Glutamatergic neuron (in vitro differentiated cells): ENCODE data around the gene BTBD9. TPM values are rescaled to one million over a fixed set of nuclear protein-coding genes. Genes with fewer than 3 reads are reported as not detected.

Experiments
- DNase-seq: peaks from one replicate; pipeline ENCODE4 v3.0.0; 2022
- H3K27ac Mint-ChIP-seq: one replicate; pipeline ENCODE4 v1.8.0; 2020; ENCODE audit warnings: mild to moderate bottlenecking, mixed read lengths, inconsistent platforms; ENCODE audit not compliant: unreplicated experiment
- H3K27me3 Mint-ChIP-seq: one replicate; pipeline ENCODE4 v1.8.0; 2020; ENCODE audit warnings: mild to moderate bottlenecking, moderate library complexity, mixed read lengths, inconsistent platforms; ENCODE audit not compliant: unreplicated experiment
- H3K36me3 Mint-ChIP-seq: one replicate; pipeline ENCODE4 v1.8.0; 2020; ENCODE audit warnings: mild to moderate bottlenecking, mixed read lengths, inconsistent platforms; ENCODE audit not compliant: unreplicated experiment
- H3K4me1 Mint-ChIP-seq: one replicate; pipeline ENCODE4 v1.8.0; 2020; ENCODE audit warnings: mild to moderate bottlenecking, low read depth, mixed read lengths, inconsistent platforms; ENCODE audit not compliant: unreplicated experiment
- H3K4me3 Mint-ChIP-seq: one replicate; pipeline ENCODE4 v1.8.0; 2020; ENCODE audit warnings: mild to moderate bottlenecking, mixed read lengths, inconsistent platforms; ENCODE audit not compliant: unreplicated experiment
- H3K9me3 Mint-ChIP-seq: one replicate; pipeline ENCODE4 v1.8.0; 2020; ENCODE audit warnings: mild to moderate bottlenecking, moderate library complexity, mixed read lengths, inconsistent platforms; ENCODE audit not compliant: unreplicated experiment
- CTCF ChIP-seq: fragments of 200-600 bp; sonication (generic); IDR thresholded peaks from one replicate; pipeline ENCODE4 v1.5.0; 2021; ENCODE audit not compliant: partially characterized antibody, unreplicated experiment
- total RNA-seq: library from RNA; stranded (reverse); fragmentation: NEBNext Ultra II Directional; extraction: Animal tissue kit (Norgen Biotek cat#: 25700); gene quantifications from one replicate; pipeline ENCODE4 v1.2.1, GENCODE V29; 2021; ENCODE audit not compliant: unreplicated experiment

Gene BTBD9
- total RNA-seq, 1 donor from 2014 or later: 18.8 TPM

DNA sequence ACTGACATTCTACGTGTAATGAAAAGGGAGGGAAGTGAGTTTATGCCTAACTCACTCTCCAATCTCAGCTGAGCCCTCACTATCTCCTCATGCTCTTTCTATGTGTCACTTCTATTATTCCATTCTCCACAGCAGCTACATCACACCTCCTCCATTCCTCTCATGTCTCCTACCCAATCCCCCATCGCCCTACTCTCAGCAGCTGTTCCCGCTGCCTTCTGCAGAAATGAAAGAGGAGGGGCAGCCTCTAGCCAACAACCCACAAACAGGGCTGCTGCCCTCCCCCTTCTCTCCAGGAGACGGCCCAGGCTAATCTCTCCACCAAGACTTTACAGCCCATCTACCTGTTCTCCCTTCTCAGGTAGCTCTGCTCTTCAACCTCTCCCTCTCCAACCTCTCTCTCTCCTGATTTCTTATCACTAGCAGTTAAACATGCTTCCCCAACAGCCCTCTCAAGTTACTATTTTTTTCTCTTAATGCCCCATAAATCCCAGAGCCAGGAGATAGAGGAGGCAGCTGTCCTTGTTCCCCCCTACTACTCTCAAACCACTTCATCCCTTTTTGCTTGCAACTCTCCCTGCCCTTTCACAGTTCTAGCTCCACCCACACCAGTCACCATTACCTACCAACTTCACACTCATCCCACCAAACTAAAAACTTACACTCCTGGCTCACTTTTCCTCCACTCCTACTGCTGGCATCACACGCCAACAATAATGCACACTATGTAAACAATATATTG, 136.5 kb downstream of the BTBD9 start:
- no peak for TF ChIP-seq CTCF
- Mint-ChIP-seq H3K27ac (no peak overlapping the region), H3K36me3 (no peaks in the 10 kb centered on the region), H3K4me3 (no peak overlapping the region), H3K9me3 (no peaks in the 10 kb centered on the region), H3K4me1 (peaks cover 20% of the 10 kb centered on the region), H3K27me3 (peaks cover 2% of the 10 kb centered on the region)
- no peak for DNase-seq

GRCh38 chr6:38502423-38502822, 137.3 kb downstream of the BTBD9 start:
- no peaks in the 10 kb centered on the region for H3K36me3 Mint-ChIP-seq
- H3K9me3 Mint-ChIP-seq: no peaks in the 10 kb centered on the region
- DNase-seq: no peak
- TF ChIP-seq CTCF: no peak
- H3K4me3 Mint-ChIP-seq: no peak overlapping the region
- H3K27ac Mint-ChIP-seq: no peak overlapping the region
- peaks cover 22% of the 10 kb centered on the region for H3K4me1 Mint-ChIP-seq
- H3K27me3 Mint-ChIP-seq: peaks cover 2% of the 10 kb centered on the region

DNA sequence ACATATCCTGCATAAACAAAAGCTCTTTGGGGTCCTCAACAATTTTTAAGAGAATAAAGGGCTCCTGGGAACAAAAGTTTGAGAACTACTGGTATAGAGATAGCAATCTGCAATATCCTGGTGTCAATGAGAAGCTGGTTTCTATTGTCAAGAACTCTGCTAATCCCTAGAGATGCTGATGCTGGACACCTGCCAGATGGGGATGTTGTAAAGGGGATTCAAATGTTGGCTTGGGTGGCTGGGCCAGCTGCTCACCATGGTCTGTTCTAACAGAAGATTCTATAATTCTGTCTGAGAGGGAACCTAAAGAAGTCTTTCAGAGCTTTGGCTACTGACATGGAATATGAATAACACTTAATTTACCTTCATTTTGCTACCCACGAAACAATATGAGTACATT, 137.8 kb downstream of the BTBD9 start:
- peak; percentile 51 for DNase-seq
- TF ChIP-seq CTCF: no peak
- Mint-ChIP-seq H3K9me3 (no peaks in the 10 kb centered on the region), H3K4me3 (no peak overlapping the region), H3K27me3 (peaks cover 2% of the 10 kb centered on the region), H3K36me3 (no peaks in the 10 kb centered on the region), H3K4me1 (peaks cover 25% of the 10 kb centered on the region), H3K27ac (peak overlapping the region; percentile 57)

DNA sequence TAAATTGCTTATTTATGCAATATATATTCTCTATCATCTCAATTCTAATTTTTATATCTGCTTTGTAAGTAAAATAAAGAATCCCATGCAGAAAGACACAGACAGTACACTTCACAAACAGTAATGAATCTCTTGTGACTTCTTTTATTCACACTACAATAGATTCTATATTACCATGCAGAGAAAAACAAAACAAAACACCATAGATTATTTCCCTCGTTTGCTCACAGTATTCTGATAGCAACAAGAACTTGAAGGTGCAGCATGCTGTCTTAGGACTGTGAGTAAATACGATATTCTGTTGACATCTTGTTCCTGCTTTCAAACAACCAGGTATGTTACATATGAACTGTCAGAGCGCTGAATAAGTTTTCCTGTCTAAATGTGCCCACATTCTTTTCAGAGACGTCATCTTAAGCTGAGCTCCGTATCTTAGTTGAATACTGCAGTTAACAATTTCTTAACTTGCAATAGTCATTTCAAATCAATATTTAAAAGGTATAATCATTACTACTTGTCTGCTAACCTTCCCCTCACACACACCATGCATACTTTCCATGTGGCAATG, 140.1 kb downstream of the BTBD9 start:
- peaks cover 2% of the 10 kb centered on the region for H3K27me3 Mint-ChIP-seq
- H3K36me3 Mint-ChIP-seq: no peaks in the 10 kb centered on the region
- no peak for DNase-seq
- no peak overlapping the region for H3K27ac Mint-ChIP-seq
- TF ChIP-seq CTCF: no peak
- H3K4me1 Mint-ChIP-seq: peaks cover 34% of the 10 kb centered on the region
- H3K4me3 Mint-ChIP-seq: no peak overlapping the region
- H3K9me3 Mint-ChIP-seq: no peaks in the 10 kb centered on the region

DNA sequence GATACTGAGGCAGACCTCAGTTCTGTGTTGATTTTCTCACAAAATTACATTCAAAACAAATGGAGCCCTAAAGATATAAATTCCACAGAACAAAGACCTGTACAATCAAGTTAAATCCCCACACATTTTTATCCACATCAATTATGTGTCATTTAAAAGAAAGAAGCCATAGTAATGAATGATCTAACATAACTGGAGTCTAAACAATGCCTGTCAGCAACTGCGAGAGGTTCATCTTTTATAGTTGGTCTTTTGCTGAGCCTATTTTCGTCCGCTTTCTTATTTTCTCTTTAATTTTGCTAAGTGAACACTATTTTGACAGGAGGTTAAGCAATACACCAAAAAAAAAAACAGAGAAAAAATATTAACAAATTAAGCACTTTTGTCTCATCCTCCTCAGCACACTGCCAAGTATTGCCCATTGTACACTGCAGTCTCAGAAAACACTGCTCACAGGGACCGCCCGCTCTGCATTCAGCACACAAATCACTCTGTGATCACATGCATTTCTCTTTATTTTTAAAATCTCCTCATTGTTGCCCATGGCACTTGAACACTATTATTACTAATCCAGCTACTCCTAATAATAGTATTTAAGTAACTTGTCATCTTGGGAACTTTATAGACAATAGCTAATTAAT, 140.8 kb downstream of the BTBD9 start:
- Mint-ChIP-seq H3K4me1 (peaks cover 37% of the 10 kb centered on the region), H3K27me3 (peaks cover 2% of the 10 kb centered on the region), H3K36me3 (no peaks in the 10 kb centered on the region), H3K9me3 (no peaks in the 10 kb centered on the region), H3K4me3 (no peak overlapping the region), H3K27ac (peak overlapping the region; percentile 46)
- no peak for TF ChIP-seq CTCF
- no peak for DNase-seq
